MM.1S (cell line): ENCODE results near the gene LAPTM4A.

Experiments used
- DNase-seq: peaks from one replicate; pipeline ENCODE4 v3.0.0-alpha.2; 2015
- H2AFZ ChIP-seq: fragments of 300-600 bp; sonication (generic); 2 replicates; pipeline ENCODE4 v1.6.0; 2016; ENCODE audit warnings: antibody characterized with exemption, low read length
- H3F3A ChIP-seq: fragments of 300-600 bp; sonication (generic); 2 replicates; pipeline ENCODE4 v1.6.1; 2016; ENCODE audit warnings: mild to moderate bottlenecking, antibody characterized with exemption, low read length, moderate library complexity, mixed read lengths; ENCODE audit not compliant: insufficient read depth
- H3K27ac ChIP-seq: fragments of 300-600 bp; sonication (generic); 2 replicates; pipeline ENCODE4 v1.5.1; 2016; ENCODE audit warnings: mild to moderate bottlenecking, low read length
- H3K27me3 ChIP-seq: fragments of 300-600 bp; sonication (generic); replicated peaks from 2 replicates; pipeline ENCODE4 v1.6.0; 2016; ENCODE audit warnings: low read length; ENCODE audit not compliant: insufficient read depth
- H3K36me3 ChIP-seq: fragments of 300-600 bp; sonication (generic); replicated peaks from 2 replicates; pipeline ENCODE4 v1.6.1; 2016; ENCODE audit warnings: mild to moderate bottlenecking, low read length, mixed read lengths; ENCODE audit not compliant: insufficient read depth
- H3K4me1 ChIP-seq: fragments of 300-600 bp; sonication (generic); 2 replicates; pipeline ENCODE4 v1.6.1; 2016; ENCODE audit warnings: low read length, mixed read lengths
- H3K4me2 ChIP-seq: fragments of 300-600 bp; sonication (generic); 2 replicates; pipeline ENCODE4 v1.6.0; 2016; ENCODE audit warnings: low read depth, low read length
- H3K4me3 ChIP-seq: fragments of 300-600 bp; sonication (generic); 2 replicates; pipeline ENCODE4 v1.5.1; 2016; ENCODE audit warnings: low read length, mixed read lengths
- H3K79me2 ChIP-seq: fragments of 300-600 bp; sonication (generic); 2 replicates; pipeline ENCODE4 v1.6.1; 2016; ENCODE audit warnings: mixed run types, low read length, mixed read lengths
- H3K9ac ChIP-seq: fragments of 300-600 bp; sonication (generic); 2 replicates; pipeline ENCODE4 v1.6.1; 2016; ENCODE audit warnings: low read length, mixed read lengths
- H3K9me2 ChIP-seq: fragments of 300-600 bp; sonication (generic); replicated peaks from 2 replicates; pipeline ENCODE4 v1.6.1; 2016; ENCODE audit warnings: mild to moderate bottlenecking, low read length, mixed read lengths; ENCODE audit not compliant: insufficient read depth
- H3K9me3 ChIP-seq: fragments of 300-600 bp; sonication (generic); replicated peaks from 2 replicates; pipeline ENCODE4 v1.6.1; 2016; ENCODE audit warnings: mild to moderate bottlenecking, low read length, mixed read lengths; ENCODE audit not compliant: insufficient read depth
- H4K20me1 ChIP-seq: fragments of 300-600 bp; sonication (generic); 2 replicates; pipeline ENCODE4 v1.6.1; 2016; ENCODE audit warnings: mild to moderate bottlenecking, low read length, moderate library complexity, mixed read lengths; ENCODE audit not compliant: insufficient read depth
- EZH2 ChIP-seq: fragments of 300-600 bp; sonication (generic); optimal IDR thresholded peaks from 2 replicates; pipeline ENCODE3; 2017; ENCODE audit warnings: low read depth, mild to moderate bottlenecking, antibody characterized with exemption, low read length, mixed read lengths
- EZH2phosphoT487 ChIP-seq: fragments of 300-600 bp; sonication (generic); IDR thresholded peaks from 2 replicates; pipeline ENCODE4 v1.6.1; 2018; ENCODE audit warnings: antibody characterized with exemption, low read length
- TF ChIP-seq, protein P1 (sequence below): fragments of 300-600 bp; sonication (generic); IDR thresholded peaks from 2 replicates; pipeline ENCODE4 v1.5.1; 2016; ENCODE audit warnings: antibody characterized with exemption, low read length, mixed read lengths

Gene LAPTM4A

DNA sequence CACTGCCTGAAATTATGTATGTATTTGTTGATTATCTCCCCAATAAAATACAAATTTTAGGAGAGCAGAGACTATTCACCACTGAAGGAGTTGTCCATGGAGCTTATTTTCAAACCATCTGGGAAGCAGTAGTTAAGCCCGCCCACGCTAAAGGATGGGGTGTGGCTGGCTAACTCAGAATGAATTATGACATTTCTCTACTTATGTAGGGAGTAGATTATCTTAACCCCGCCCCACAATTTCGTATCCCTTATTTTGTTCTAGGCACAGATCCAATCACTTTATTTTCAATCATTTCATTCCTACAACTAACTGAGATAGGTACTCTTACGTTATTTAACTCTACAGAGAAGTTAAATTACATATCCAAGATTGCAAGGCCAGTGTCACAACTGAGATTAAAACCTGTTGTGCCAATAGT is 1.4 kb upstream of the LAPTM4A start:
- Histone ChIP-seq H3K4me2 (peak overlapping the region; percentile 83), H3K4me1 (peaks cover 19% of the 10 kb centered on the region), H3K9me3 (no peaks in the 10 kb centered on the region), H3F3A (peaks cover 8% of the 10 kb centered on the region; the same call in 1 of the 2 replicates), H3K36me3 (no peaks in the 10 kb centered on the region), H3K79me2 (peaks cover 35% of the 10 kb centered on the region), H3K9me2 (no peaks in the 10 kb centered on the region), H3K27me3 (no peaks in the 10 kb centered on the region), H2AFZ (peak overlapping the region; percentile 91), H4K20me1 (no peaks in the 10 kb centered on the region), H3K27ac (no peak overlapping the region), H3K4me3 (peak overlapping the region; percentile 86; the same call in 1 of the 2 replicates), H3K9ac (no peak overlapping the region)
- no peak for DNase-seq
- TF ChIP-seq EZH2 = no peak

DNA sequence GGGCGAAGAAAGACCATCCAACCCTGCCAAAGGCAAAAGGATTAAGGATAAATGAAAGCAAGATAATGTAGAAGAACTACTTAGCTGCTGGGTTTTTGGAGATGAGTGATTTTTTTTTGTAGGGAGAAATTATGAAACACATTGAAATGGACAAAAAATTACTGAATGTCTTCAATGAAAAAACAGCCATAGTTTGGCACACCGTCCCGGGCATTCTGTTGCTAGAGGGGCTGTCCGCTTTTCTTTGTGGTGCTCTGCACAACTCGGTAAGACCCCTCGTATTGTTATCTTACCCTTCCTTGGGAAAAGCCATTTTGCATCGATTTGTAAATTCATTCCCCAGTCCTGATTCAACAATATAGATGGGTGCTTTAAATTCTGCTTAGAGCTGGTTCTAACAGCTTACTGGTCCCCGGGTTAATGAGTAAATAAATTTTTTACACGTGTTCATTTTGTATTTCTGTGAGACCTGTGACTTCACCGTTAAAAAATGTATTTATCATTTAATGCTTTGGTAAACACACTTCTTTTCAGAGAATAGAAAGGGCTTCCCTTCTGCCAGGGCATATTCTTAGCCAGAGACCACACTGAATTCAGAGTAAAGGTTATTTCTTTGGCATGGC is 912 bp upstream of the LAPTM4A start:
- Histone ChIP-seq H2AFZ (peak overlapping the region; percentile 91), H3K79me2 (peaks cover 40% of the 10 kb centered on the region), H3K36me3 (no peaks in the 10 kb centered on the region), H3K4me1 (peaks cover 19% of the 10 kb centered on the region), H3K9me3 (no peaks in the 10 kb centered on the region), H3K9me2 (no peaks in the 10 kb centered on the region), H3K9ac (peak overlapping the region; percentile 93), H3K27me3 (no peaks in the 10 kb centered on the region), H3K4me3 (peak overlapping the region; percentile 86), H3F3A (peaks cover 8% of the 10 kb centered on the region; the same call in 1 of the 2 replicates), H4K20me1 (no peaks in the 10 kb centered on the region), H3K27ac (peak overlapping the region; percentile 90; the same call in 1 of the 2 replicates), H3K4me2 (peak overlapping the region; percentile 83)
- TF ChIP-seq EZH2phosphoT487 = no peak
- TF ChIP-seq EZH2 = no peak
- TF ChIP-seq, protein P1, sequence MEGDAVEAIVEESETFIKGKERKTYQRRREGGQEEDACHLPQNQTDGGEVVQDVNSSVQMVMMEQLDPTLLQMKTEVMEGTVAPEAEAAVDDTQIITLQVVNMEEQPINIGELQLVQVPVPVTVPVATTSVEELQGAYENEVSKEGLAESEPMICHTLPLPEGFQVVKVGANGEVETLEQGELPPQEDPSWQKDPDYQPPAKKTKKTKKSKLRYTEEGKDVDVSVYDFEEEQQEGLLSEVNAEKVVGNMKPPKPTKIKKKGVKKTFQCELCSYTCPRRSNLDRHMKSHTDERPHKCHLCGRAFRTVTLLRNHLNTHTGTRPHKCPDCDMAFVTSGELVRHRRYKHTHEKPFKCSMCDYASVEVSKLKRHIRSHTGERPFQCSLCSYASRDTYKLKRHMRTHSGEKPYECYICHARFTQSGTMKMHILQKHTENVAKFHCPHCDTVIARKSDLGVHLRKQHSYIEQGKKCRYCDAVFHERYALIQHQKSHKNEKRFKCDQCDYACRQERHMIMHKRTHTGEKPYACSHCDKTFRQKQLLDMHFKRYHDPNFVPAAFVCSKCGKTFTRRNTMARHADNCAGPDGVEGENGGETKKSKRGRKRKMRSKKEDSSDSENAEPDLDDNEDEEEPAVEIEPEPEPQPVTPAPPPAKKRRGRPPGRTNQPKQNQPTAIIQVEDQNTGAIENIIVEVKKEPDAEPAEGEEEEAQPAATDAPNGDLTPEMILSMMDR = no peak
- no peak for DNase-seq

DNA sequence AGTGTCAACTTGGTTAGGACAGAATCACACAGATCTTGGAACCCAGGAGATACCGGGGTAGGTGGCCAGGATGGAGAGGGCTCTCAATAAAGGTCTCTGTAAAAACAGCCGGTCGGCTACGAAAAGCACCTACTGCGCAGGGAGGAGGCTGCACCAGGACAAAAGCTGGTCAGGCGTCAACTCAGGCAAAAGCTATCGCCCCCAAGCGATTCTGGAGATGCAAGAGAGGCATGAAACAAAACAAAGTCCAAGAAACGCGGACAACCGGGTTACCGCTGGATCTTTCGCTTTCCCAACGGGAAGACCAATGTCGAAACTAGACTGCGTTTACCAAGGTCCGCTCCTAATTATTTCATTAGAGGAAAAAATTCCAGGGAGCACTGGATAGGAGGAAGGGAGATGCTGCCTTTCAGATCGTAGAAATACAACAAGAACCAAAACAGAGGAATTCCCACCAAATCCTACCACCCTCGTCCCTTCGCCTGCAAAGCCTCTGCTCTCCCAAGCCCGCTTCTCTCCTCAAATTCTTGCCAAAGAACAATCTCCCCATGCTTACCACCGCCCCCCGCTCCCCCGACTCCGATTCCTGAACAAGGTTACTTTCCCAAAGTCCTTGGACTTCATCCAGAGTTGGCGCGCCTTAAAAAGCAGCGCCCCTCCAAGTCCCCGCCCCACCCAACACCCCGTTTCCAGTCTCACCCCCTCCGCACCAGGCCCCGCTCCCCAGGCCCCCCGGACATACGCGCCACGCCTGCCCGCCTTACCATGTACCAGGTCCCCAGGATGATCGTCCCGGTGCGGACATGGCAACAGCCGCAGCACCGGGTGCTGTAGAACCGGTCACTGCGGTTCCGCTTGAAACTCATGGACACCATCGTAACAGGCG is 539 bp downstream of the LAPTM4A start:
- H4K20me1 ChIP-seq = no peaks in the 10 kb centered on the region
- peaks cover 8% of the 10 kb centered on the region; the same call in 1 of the 2 replicates for H3F3A ChIP-seq
- H2AFZ ChIP-seq = peak overlapping the region; percentile 51
- H3K27me3 ChIP-seq = no peaks in the 10 kb centered on the region
- H3K36me3 ChIP-seq = no peaks in the 10 kb centered on the region
- H3K9me2 ChIP-seq = no peaks in the 10 kb centered on the region
- peak overlapping the region; percentile 90 for H3K27ac ChIP-seq
- peaks cover 19% of the 10 kb centered on the region for H3K4me1 ChIP-seq
- DNase-seq = peak; percentile 63
- TF ChIP-seq EZH2 (no peak), EZH2phosphoT487 (no peak)
- TF ChIP-seq, protein P1 = peak; percentile 30; the same call in 1 of the 2 replicates
- H3K4me2 ChIP-seq = peak overlapping the region; percentile 89
- H3K79me2 ChIP-seq = peaks cover 51% of the 10 kb centered on the region
- H3K4me3 ChIP-seq = peak overlapping the region; percentile 86
- no peaks in the 10 kb centered on the region for H3K9me3 ChIP-seq
- H3K9ac ChIP-seq = peak overlapping the region; percentile 93
